GM18505 (cell line): ENCODE measurements around the gene ZNF766.

Experiments used
- ATAC-seq: cut with Tn5 transposase; IDR thresholded peaks from one replicate; pipeline ENCODE4 v1.9.1; 2021; ENCODE audit not compliant: unreplicated experiment
- POLR2A ChIP-seq: IDR thresholded peaks from 4 replicates; pipeline ENCODE4 v1.6.1; 2011; ENCODE audit warnings: borderline replicate concordance; ENCODE audit not compliant: insufficient read depth, insufficient read length; ENCODE audit errors: extremely low read depth

The ZNF766 gene

DNA sequence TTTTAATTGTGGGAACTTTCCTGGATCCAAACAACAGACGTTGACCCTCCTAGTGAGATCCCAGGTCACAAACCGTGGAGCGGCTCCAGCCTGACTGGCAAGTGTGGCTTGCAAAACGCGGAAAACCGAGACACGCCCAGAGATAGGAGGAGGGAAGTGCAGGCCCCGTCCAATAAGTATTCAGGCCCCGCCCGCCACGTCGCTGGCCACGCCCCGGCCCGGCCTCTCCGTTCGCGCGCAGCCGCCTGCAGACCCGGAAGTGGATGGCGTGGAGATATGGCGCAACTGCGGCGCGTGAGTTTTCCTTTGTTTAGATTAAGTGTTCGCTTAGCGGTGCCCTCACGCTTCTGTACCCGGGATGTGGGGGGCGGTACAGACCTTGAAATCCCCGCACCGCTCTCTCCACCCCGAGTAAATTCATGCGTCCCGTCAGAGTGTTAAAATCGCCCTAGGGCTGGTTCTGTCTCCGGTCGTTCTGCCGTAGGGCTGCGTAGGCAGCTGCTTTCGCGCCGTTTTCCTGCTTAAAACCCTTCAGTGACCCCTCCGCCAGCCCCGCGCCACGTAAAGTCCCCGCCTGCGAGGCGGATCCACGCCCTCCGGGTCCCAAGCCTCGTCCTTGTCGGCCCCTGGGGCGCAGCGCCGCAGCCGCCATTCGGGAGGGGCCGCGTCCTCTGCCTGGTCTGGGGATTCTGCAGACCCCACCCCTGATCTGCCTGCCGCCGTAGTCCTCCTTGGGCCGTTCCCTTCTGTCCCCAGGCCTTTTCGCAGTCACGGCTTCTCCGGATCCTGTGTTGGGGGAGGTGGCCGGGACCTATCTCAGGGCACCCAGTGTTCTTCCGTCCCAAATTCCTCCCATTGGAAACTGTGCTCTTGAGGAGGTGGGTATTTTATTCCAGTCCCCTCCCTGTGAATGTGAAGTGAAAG is at the start of gene ZNF766:
Gene ZNF766 (plus strand): TSS at position 250 of the 924 bp plus-strand sequence. CDS start 27 bp downstream, at position 277.
- TF ChIP-seq POLR2A, result peak; percentile 93
- ATAC-seq, result peak; percentile 96

DNA sequence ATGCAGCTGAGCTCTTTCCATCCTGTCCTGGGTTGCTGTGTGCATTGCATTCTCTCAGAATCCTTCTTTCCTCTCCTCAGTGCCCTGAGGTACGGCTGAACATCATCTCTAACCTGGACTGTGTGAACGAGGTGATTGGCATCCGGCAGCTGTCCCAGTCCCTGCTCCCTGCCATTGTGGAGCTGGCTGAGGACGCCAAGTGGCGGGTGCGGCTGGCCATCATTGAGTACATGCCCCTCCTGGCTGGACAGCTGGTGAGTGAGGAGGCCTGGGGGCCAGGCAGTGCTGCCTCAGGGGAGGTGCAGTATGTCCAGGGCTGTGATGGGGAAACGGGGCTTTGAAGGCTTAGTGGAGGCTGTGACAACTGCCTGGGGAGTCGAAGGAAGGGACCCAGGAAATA is 49.8 kb upstream of the ZNF766 start:
- TF ChIP-seq POLR2A, result no peak
- ATAC-seq, result no peak

GRCh38 chr19:52221031-52221430 is 48.4 kb upstream of the ZNF766 start:
- no peak for ATAC-seq
- TF ChIP-seq POLR2A, result no peak

GRCh38 chr19:52221831-52222375 is 47.5 kb upstream of the ZNF766 start:
- TF ChIP-seq POLR2A, result no peak
- no peak for ATAC-seq

- ATAC-seq, result no peak
- no peak for TF ChIP-seq POLR2A
Observed at GRCh38 chr19:52224211-52224610, 45.2 kb upstream of the ZNF766 start.

DNA sequence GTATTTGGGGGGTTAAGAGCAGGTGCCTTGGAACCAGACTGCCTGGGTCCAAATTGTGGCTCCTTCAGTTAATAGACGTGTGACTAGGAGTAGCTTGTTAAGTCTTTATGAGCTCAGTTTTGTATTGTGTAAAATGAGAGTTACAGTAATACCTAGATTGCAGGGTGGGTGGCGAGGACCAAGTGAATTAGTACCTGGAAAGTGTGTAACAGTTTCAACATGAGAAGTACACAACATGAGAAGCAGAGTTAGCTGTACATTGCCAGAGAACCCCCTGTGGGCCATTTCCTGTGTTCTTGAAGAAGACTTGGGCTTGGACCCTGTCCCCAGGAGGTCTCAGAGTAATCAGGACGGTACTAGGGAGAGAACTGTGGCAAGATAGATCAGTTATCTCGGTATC is 42.7 kb upstream of the ZNF766 start:
- ATAC-seq, result no peak
- no peak for TF ChIP-seq POLR2A

DNA sequence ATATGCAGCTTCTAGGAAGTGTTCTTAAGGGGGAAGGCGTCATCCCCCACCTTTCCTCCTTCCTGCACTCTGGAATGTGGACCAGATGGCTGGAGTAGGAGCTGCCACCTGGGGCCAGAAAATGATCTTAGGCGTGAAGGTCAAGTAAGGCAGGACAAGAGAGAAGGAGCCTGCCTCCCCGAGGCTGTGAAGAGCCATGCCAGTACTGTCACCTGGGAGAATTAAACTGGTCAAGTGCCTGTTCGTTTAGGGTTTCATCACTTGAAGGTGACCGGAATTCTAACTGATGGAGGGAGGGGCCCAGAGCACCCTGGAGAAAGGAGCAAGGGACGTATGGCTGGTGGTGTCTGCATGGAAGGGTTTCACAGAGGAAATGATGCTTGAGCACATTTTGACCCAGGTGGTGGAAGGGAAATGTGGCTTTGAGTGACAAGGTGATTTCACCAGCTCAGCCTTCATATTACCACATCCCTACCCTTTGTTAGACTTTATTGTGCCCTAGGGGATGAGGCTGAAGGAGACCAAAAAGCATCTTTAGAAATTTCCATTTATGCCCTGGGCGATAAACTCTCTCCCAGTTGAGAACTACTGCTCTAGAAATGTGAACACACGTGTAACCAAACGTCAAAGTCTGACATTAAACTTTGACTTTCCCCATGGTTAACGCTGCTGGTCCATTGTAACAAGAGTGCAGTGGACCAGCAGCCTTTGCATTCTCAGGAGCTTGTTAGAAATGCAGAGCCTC is 42.0 kb upstream of the ZNF766 start:
- no peak for TF ChIP-seq POLR2A
- ATAC-seq, result no peak

DNA sequence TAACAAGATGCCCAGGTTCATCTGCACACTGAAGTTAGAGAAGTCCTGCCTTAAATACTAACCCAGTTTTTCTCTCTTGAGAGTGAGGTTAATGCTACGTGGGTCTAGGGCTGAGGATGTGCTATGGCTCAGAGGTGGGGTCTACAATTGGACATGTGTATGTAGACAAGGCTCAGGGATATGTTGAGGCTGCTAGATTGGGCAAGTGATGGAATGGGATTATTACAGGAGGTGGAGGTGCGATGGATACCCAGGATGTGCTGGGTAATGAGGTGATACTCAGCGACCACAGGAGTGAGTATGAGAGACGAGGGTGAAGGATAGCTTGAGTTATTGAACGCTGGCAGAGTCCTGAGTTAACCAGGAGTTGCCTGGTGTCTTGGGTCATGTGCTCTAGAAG is 41.4 kb upstream of the ZNF766 start:
- no peak for TF ChIP-seq POLR2A
- ATAC-seq, result no peak

GRCh38 chr19:52229524-52229923 is 39.9 kb upstream of the ZNF766 start:
- no peak for ATAC-seq

DNA sequence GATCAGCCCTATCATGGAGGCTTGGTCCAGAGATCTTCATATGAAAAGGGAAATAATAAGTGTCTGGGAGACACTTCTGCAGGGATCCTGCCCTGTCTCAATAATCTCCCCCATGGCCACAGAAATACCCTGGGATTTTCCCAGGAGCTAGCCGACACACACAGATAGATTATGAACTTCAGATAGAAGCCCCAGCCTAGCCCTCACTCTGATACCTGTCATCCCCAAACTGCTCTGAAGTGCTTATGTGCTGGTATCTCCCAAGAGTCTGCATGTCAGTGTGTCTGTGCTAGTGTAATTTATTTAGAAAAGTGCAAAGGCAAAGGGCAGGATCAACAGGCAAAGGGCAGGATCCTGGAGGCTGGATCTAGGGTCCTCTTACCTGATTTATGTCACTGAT is 38.7 kb upstream of the ZNF766 start:
- no peak for TF ChIP-seq POLR2A
- no peak for ATAC-seq

More at GRCh38 chr19:52229524-52229923, 39.9 kb upstream of the ZNF766 start:
- no peak for TF ChIP-seq POLR2A

GRCh38 chr19:52231154-52231910 is 38.1 kb upstream of the ZNF766 start:
- ATAC-seq, result no peak
- TF ChIP-seq POLR2A, result no peak

DNA sequence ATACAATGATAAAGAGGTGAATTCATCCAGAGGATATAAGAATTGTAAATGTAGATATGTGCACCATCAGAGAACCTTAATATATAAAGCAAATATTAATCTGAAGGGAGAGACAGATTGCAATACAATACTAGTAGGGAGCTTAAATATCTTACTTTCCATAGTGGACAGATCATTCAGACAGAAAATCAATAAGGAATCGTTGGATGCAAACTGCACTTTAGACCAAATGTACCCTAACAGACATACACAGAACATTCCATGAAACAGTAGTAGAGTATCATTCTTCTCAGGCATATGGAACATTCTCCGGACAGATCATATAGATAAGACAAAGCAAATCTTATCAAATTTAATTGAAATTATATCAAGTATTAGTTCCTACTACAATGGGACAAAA is 35.0 kb upstream of the ZNF766 start:
- no peak for TF ChIP-seq POLR2A
- no peak for ATAC-seq

- TF ChIP-seq POLR2A, result no peak
- no peak for ATAC-seq
Observed at GRCh38 chr19:52237197-52237596, 32.2 kb upstream of the ZNF766 start.

GRCh38 chr19:52237771-52238400 is 31.5 kb upstream of the ZNF766 start:
- ATAC-seq, result no peak
- TF ChIP-seq POLR2A, result no peak
